SK-N-SH (cell line): ENCODE data around the gene SMARCD1. TPM values are rescaled to one million over a fixed set of nuclear protein-coding genes. Genes with fewer than 3 reads are reported as not detected.

Experiments used
- CTCF ChIA-PET: fragments of 300-600, 350-600 bp; formaldehyde crosslinking; extraction: SDS; loops from one replicate; lab custom pipeline; 2021; lab: Yijun Ruan, JAX
- POLR2A ChIA-PET: fragments of 350-600 bp; sonication (Branson Sonifier 250); formaldehyde crosslinking; extraction: SDS; loops from one replicate; lab custom pipeline; 2020; ENCODE audit warnings: antibody characterized with exemption, inconsistent platforms; lab: Yijun Ruan, JAX
- DNase-seq: peaks from one replicate; pipeline ENCODE4 v3.0.0; 2012
- H2AFZ ChIP-seq: fragments of 200-600 bp; sonication (generic); 2 replicates; pipeline ENCODE4 v1.8.1; 2016; ENCODE audit warnings: antibody characterized with exemption, mild to moderate bottlenecking, low read depth
- H3F3A ChIP-seq: fragments of 200-600 bp; sonication (generic); replicated peaks from 2 replicates; pipeline ENCODE3; 2016; ENCODE audit warnings: antibody characterized with exemption, mild to moderate bottlenecking; ENCODE audit not compliant: insufficient read depth
- H3K27ac ChIP-seq, 2 experiments: fragments of 200-500 bp in 1 of 2; fragments of 200-600 bp in 1 of 2; sonication (Bioruptor generic) in 1 of 2; sonication (generic), shearing (Covaris generic) in 1 of 2; 2 replicates each; pipeline versions ENCODE4 v1.5.1 to v1.6.1; 2014 to 2016; ENCODE audit warnings: low read depth in 2 of 2, inconsistent platforms in 1 of 2, low read length in 1 of 2, mild to moderate bottlenecking in 1 of 2, mixed read lengths in 1 of 2
- H3K27me3 ChIP-seq: fragments of 200-600 bp; sonication (generic), shearing (Covaris generic); 2 replicates; pipeline ENCODE4 v1.6.1; 2016; ENCODE audit warnings: mixed run types; ENCODE audit not compliant: insufficient read depth
- H3K36me3 ChIP-seq, 2 experiments: fragments of 200-500 bp in 1 of 2; fragments of 200-600 bp in 1 of 2; sonication (Bioruptor generic) in 1 of 2; sonication (generic) in 1 of 2; replicated peaks in 1 of 2; 2 replicates each; pipeline versions ENCODE3 to v1.5.1; 2014 to 2016; ENCODE audit warnings: low read length in 1 of 2, mild to moderate bottlenecking in 1 of 2; ENCODE audit not compliant: insufficient read depth in 2 of 2, control insufficient read depth in 1 of 2
- H3K4me1 ChIP-seq, 2 experiments: fragments of 200-500 bp in 1 of 2; fragments of 200-600 bp in 1 of 2; sonication (Bioruptor generic) in 1 of 2; sonication (generic), shearing (Covaris generic) in 1 of 2; 2 replicates each; pipeline versions ENCODE4 v1.5.1 to v1.6.1; 2014 to 2016; ENCODE audit warnings: low read depth in 1 of 2, low read length in 1 of 2, mixed run types in 1 of 2; ENCODE audit not compliant: insufficient read depth in 2 of 2, control insufficient read depth in 1 of 2
- H3K4me2 ChIP-seq: fragments of 200-600 bp; sonication (generic), shearing (Covaris generic); 2 replicates; pipeline ENCODE4 v1.6.1; 2017; ENCODE audit warnings: mixed run types
- H3K4me3 ChIP-seq, 2 experiments: fragments of 200-500 bp in 1 of 2; fragments of 200-600 bp in 1 of 2; sonication (Bioruptor generic) in 1 of 2; sonication (generic), shearing (Covaris generic) in 1 of 2; 2 replicates each; pipeline versions ENCODE4 v1.5.1 to v1.8.1; 2014 to 2016; ENCODE audit warnings: low read depth in 2 of 2, inconsistent platforms in 1 of 2, low read length in 1 of 2, mild to moderate bottlenecking in 1 of 2, mixed read lengths in 1 of 2, moderate library complexity in 1 of 2
- H3K79me2 ChIP-seq: fragments of 200-600 bp; sonication (generic); 2 replicates; pipeline ENCODE4 v1.8.1; 2017; ENCODE audit warnings: mild to moderate bottlenecking; ENCODE audit not compliant: insufficient read depth
- H3K9ac ChIP-seq: fragments of 200-600 bp; sonication (generic); 2 replicates; pipeline ENCODE4 v1.6.1; 2017; ENCODE audit warnings: mixed run types
- H3K9me2 ChIP-seq: fragments of 200-600 bp; sonication (generic); 2 replicates; pipeline ENCODE4 v1.6.1; 2017; ENCODE audit warnings: mixed run types
- H3K9me3 ChIP-seq: fragments of 200-600 bp; sonication (generic); 2 replicates; pipeline ENCODE4 v1.6.1; 2017; ENCODE audit warnings: mixed run types, mild to moderate bottlenecking, moderate library complexity
- H4K20me1 ChIP-seq: fragments of 200-600 bp; sonication (generic); 2 replicates; pipeline ENCODE4 v1.6.1; 2017; ENCODE audit warnings: mild to moderate bottlenecking, mixed run types; ENCODE audit not compliant: insufficient read depth
- CHD2 ChIP-seq: fragments of 150-350 bp; IDR thresholded peaks from 2 replicates; pipeline ENCODE4 v1.6.1; 2018; ENCODE audit warnings: low read length; ENCODE audit not compliant: partially characterized antibody
- ELF1 ChIP-seq: IDR thresholded peaks from 2 replicates; pipeline ENCODE4 v1.4.0; 2012
- EZH2phosphoT487 ChIP-seq: fragments of 200-600 bp; sonication (generic); IDR thresholded peaks from 2 replicates; pipeline ENCODE4 v1.6.1; 2017; ENCODE audit warnings: low read depth, mixed run types, mild to moderate bottlenecking, antibody characterized with exemption, moderate library complexity, borderline replicate concordance
- FOSL2 ChIP-seq: IDR thresholded peaks from 2 replicates; pipeline ENCODE4 v1.4.0; 2012; ENCODE audit warnings: low read depth, mild to moderate bottlenecking, moderate library complexity, borderline replicate concordance
- FOXJ3 ChIP-seq: sonication (generic); formaldehyde crosslinking; IDR thresholded peaks from 2 replicates; pipeline ENCODE4 v1.5.1; 2020; ENCODE audit warnings: mild to moderate bottlenecking, missing genetic modification reagents
- GABPA ChIP-seq: IDR thresholded peaks from 2 replicates; pipeline ENCODE4 v1.4.0; 2012; ENCODE audit warnings: low read depth, mild to moderate bottlenecking
- IRF3 ChIP-seq: fragments of 150-350 bp; IDR thresholded peaks from 2 replicates; pipeline ENCODE4 v1.6.1; 2016; ENCODE audit warnings: mild to moderate bottlenecking, low read depth, low read length
- JUND ChIP-seq: IDR thresholded peaks from 2 replicates; pipeline ENCODE4 v1.4.0; 2012
- MAX ChIP-seq: IDR thresholded peaks from 2 replicates; pipeline ENCODE4 v1.4.0; 2012; ENCODE audit warnings: low read depth
- MEF2A ChIP-seq: IDR thresholded peaks from 2 replicates; pipeline ENCODE4 v1.4.0; 2012; ENCODE audit warnings: low read depth, borderline replicate concordance
- NFIC ChIP-seq: IDR thresholded peaks from 2 replicates; pipeline ENCODE4 v1.4.0; 2012; ENCODE audit warnings: borderline replicate concordance
- NRF1 ChIP-seq: IDR thresholded peaks from 2 replicates; pipeline ENCODE4 v1.6.1; 2012; ENCODE audit warnings: low read depth, mild to moderate bottlenecking, low read length
- POLR2AphosphoS5 ChIP-seq: IDR thresholded peaks from 2 replicates; pipeline ENCODE4 v1.6.1; 2012; ENCODE audit warnings: low read depth, low read length
- RCOR1 ChIP-seq: fragments of 150-350 bp; IDR thresholded peaks from 2 replicates; pipeline ENCODE4 v1.6.1; 2017; ENCODE audit warnings: antibody characterized with exemption, low read length
- RXRA ChIP-seq: IDR thresholded peaks from 2 replicates; pipeline ENCODE4 v1.4.0; 2012; ENCODE audit warnings: low read depth, mild to moderate bottlenecking, borderline replicate concordance
- SIN3A ChIP-seq: IDR thresholded peaks from 2 replicates; pipeline ENCODE4 v1.6.1; 2012; ENCODE audit warnings: low read depth, mild to moderate bottlenecking, low read length, moderate library complexity, borderline replicate concordance
- SMC3 ChIP-seq: IDR thresholded peaks from 2 replicates; pipeline ENCODE4 v1.6.1; 2012; ENCODE audit warnings: low read depth, low read length, improper control_type of control experiment
- TCF12 ChIP-seq: IDR thresholded peaks from 2 replicates; pipeline ENCODE4 v1.4.0; 2012
- TEAD4 ChIP-seq: IDR thresholded peaks from 2 replicates; pipeline ENCODE4 v1.4.0; 2012; ENCODE audit warnings: mild to moderate bottlenecking, borderline replicate concordance; ENCODE audit not compliant: insufficient read depth
- USF1 ChIP-seq: IDR thresholded peaks from 2 replicates; pipeline ENCODE4 v1.4.0; 2012; ENCODE audit warnings: low read depth, borderline replicate concordance
- YY1 ChIP-seq: IDR thresholded peaks from 2 replicates; pipeline ENCODE4 v1.4.0; 2012; ENCODE audit warnings: low read depth, mild to moderate bottlenecking
- WGBS: methylation state at CpG from one replicate; pipeline ENCODE4 v1.1.6; 2017; ENCODE audit warnings: low lambda C conversion rate; 5-methylcytosine and 5-hydroxymethylcytosine counted together
- polyA plus RNA-seq, 3 experiments: library from polyadenylated mRNA; depleted of rRNA; stranded (reverse); fragments of >200 nt; gene quantifications; 2 replicates each; pipeline ENCODE4 v1.2.3, GENCODE V29; 2012
- TF ChIP-seq, protein P1 (sequence below): fragments of 150-350 bp; IDR thresholded peaks from 2 replicates; pipeline ENCODE4 v1.6.1; 2017; ENCODE audit warnings: antibody characterized with exemption, low read length, low read depth, borderline replicate concordance
- TF ChIP-seq, protein P2 (sequence below): IDR thresholded peaks from 2 replicates; pipeline ENCODE4; 2012

SMARCD1 gene
- polyA plus RNA-seq, 1 of the 3 experiments (the other 2 are of a cell fraction): 58.5 TPM

- 75% methylated on average over 5 of the region's 5 CpGs for WGBS
- H3K27ac ChIP-seq: no peak overlapping the region
- no peak overlapping the region for H3K4me2 ChIP-seq
- H4K20me1 ChIP-seq: no peaks in the 10 kb centered on the region
- no peak overlapping the region for H3K9ac ChIP-seq
- ChIA-PET CTCF (interaction anchor here (0.5 to 10.5 kb wide), 5 partner anchors 13 to 219 kb away, joined by 3 to 110 read pairs (median 61); no protein-coding TSS in a partner anchor), POLR2A (no interaction called here)
- no peaks in the 10 kb centered on the region for H3K79me2 ChIP-seq
- H3K9me2 ChIP-seq: no peaks in the 10 kb centered on the region
- H2AFZ ChIP-seq: no peak overlapping the region
- H3F3A ChIP-seq: no peaks in the 10 kb centered on the region
- no peaks in the 10 kb centered on the region for H3K27me3 ChIP-seq
- DNase-seq: no peak
- H3K4me3 ChIP-seq: no peak overlapping the region
- TF ChIP-seq YY1: no peak
- no peak for TF ChIP-seq SIN3A
- no peak for TF ChIP-seq EZH2phosphoT487
- no peak for TF ChIP-seq SMC3
- no peak for TF ChIP-seq RXRA
- no peak for TF ChIP-seq MEF2A
- TF ChIP-seq GABPA: no peak
- TF ChIP-seq CHD2: no peak
- no peak for TF ChIP-seq NRF1
- TF ChIP-seq IRF3: no peak
- no peak for TF ChIP-seq NFIC
- TF ChIP-seq FOXJ3 (CRISPR knock-in tag): no peak
- TF ChIP-seq, protein P1, sequence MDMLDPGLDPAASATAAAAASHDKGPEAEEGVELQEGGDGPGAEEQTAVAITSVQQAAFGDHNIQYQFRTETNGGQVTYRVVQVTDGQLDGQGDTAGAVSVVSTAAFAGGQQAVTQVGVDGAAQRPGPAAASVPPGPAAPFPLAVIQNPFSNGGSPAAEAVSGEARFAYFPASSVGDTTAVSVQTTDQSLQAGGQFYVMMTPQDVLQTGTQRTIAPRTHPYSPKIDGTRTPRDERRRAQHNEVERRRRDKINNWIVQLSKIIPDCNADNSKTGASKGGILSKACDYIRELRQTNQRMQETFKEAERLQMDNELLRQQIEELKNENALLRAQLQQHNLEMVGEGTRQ: no peak
- TF ChIP-seq MAX: no peak
- TF ChIP-seq, all 33 proteins: peak for 0
- Histone ChIP-seq H3K36me3 (no peaks in the 10 kb centered on the region), H3K4me1 (peaks cover 0 to 3% of the 10 kb centered on the region in 2 experiments; a peak in 1 of 4 replicates), H3K9me3 (no peaks in the 10 kb centered on the region)
These were observed 43.2 kb upstream of the SMARCD1 start for GRCh38 chr12:50041962-50042361.

GRCh38 chr12:50042693-50043092, 42.4 kb upstream of the SMARCD1 start:
- 81% methylated on average over 6 of the region's 6 CpGs for WGBS
- H3K27ac ChIP-seq: no peak overlapping the region
- ChIA-PET POLR2A (no interaction called here), CTCF (interaction anchor here (0.9 to 9.0 kb wide), 7 partner anchors 13 to 76 kb away, joined by 3 to 110 read pairs (median 5); no protein-coding TSS in a partner anchor)
- H3K9me2 ChIP-seq: no peaks in the 10 kb centered on the region
- H3K4me3 ChIP-seq: no peak overlapping the region
- H3K9ac ChIP-seq: no peak overlapping the region
- H3K9me3 ChIP-seq: no peaks in the 10 kb centered on the region
- no peaks in the 10 kb centered on the region for H4K20me1 ChIP-seq
- no peaks in the 10 kb centered on the region for H3K36me3 ChIP-seq
- no peaks in the 10 kb centered on the region for H3F3A ChIP-seq
- no peak overlapping the region for H3K4me2 ChIP-seq
- DNase-seq: no peak
- H3K4me1 ChIP-seq: peaks cover 0 to 3% of the 10 kb centered on the region in 2 experiments; a peak in 1 of 4 replicates
- H3K27me3 ChIP-seq: no peaks in the 10 kb centered on the region
- no peaks in the 10 kb centered on the region for H3K79me2 ChIP-seq
- H2AFZ ChIP-seq: no peak overlapping the region
- no peak for TF ChIP-seq RXRA
- no peak for TF ChIP-seq NRF1
- TF ChIP-seq TEAD4: no peak
- TF ChIP-seq JUND: no peak
- TF ChIP-seq TCF12: no peak
- TF ChIP-seq POLR2AphosphoS5: no peak
- TF ChIP-seq, protein P2, sequence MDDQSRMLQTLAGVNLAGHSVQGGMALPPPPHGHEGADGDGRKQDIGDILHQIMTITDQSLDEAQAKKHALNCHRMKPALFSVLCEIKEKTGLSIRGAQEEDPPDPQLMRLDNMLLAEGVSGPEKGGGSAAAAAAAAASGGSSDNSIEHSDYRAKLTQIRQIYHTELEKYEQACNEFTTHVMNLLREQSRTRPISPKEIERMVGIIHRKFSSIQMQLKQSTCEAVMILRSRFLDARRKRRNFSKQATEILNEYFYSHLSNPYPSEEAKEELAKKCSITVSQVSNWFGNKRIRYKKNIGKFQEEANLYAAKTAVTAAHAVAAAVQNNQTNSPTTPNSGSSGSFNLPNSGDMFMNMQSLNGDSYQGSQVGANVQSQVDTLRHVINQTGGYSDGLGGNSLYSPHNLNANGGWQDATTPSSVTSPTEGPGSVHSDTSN: no peak
- no peak for TF ChIP-seq USF1
- TF ChIP-seq, protein P1: no peak
- TF ChIP-seq IRF3: no peak
- no peak for TF ChIP-seq GABPA
- no peak for TF ChIP-seq ELF1
- no peak for TF ChIP-seq MAX
- TF ChIP-seq RCOR1: no peak
- no peak for TF ChIP-seq FOSL2
- TF ChIP-seq FOXJ3 (CRISPR knock-in tag): no peak
